GM20431 (cell line): ENCODE data around the gene BCL11B.

Experiments used
- in situ Hi-C: fragments of 300-500 bp; cut with MseI, MboI; formaldehyde crosslinking; loops from one replicate; pipeline ENCODE4 v1.15.0; 2020; ENCODE audit warnings: low sequenced_read_pairs; ENCODE audit not compliant: unreplicated experiment

Gene BCL11B

DNA sequence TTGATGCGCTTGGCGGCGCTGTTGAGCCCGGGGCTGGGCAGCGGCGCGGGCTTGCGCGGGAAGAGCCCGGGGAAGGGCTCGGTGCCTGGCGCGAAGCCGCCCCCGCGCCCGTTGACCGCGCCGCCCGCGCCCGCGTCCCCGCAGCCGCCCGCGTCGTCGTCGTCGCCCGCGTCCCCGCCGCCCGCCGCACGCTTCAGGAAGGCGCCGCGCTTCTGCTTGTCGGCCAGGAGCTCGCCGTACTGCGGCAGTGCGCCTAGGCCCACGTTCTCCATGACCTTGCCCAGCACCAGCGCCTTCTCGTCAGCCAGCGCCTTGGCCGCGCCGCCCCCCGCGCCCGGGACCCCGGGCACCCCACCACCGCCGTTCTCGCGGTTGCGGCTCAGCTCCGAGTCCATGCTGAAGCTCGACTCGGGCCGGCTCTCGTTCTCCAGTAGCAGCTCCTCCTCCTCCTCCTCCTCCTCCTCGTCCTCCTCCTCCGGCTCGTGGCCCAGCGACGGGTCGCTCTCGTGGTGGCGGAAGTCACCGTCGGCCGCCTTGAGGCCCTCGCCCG is 97.2 kb downstream of the BCL11B start:
- in situ Hi-C loops, result no loop called here

DNA sequence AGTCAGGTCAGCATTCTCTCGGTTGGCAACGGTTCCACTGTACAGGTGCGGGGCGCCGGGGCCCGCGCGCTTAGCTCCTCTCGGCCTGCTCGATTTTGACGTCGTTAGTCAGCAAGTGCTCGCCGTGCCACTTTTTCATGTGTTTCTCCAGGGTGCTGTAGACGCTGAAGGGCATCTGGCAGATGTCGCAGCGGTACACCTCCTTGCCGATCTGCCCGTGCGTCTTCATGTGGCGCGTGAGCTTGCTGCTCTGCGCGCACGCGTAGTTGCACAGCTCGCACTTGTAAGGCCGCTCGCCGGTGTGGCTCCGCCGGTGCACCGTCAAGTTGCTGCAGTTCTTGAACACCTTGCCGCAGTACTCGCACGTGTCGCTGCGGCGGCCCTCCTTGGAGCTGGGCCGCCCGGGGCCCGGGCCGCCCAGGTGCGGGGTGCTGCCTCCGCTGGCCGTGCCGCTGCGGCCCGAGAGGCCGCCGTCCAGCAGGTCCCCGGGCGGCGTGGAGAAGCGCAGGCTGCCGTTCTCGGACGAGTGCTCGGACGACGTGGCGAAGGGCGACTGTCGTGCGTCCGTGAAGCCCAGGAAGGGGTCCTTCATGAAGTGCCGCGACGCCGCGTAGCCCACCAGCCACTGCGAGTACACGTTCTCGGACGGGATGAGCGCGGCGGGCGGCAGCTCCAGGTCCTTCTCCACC is 97.8 kb downstream of the BCL11B start:
- in situ Hi-C loops, result no loop called here

DNA sequence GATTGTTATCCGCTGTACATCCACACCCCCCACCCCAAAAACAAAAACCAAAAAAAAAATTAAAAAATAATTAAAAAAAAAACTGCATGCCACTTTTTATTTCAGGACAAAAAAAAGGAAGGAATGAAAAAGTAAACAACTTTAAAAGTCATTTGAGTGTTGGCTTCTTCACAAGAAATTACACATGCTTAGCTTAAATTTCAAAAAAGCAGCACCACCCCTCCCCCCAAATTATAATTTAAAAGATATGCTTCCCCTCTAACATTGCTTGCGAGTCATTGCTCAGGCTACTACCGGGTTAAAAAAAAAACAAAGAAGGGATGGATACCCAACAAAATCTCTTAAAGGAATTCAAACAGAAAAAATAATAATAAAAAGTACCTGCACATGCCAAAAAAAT is 98.5 kb downstream of the BCL11B start:
- in situ Hi-C loops, result no loop called here

DNA sequence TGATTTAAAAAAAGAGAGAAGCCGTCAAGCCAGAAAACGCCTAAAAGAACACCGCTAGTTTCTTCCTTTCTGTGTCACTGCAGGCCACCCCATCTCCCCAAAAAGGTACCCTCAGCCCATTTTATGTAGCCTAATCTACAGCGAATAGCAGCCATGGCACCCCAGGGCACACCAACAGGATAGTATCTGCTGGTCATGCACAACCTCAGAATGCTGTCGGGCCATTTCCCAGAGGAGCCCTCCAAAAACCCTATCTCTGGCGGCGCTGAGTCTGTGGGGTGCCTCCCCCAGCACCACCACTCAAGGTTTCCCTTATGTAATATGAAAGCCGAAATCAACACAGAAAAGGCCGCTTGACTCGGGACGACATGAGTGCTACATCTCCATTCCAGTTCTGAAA is 98.9 kb downstream of the BCL11B start:
- in situ Hi-C loops, result no loop called here

DNA sequence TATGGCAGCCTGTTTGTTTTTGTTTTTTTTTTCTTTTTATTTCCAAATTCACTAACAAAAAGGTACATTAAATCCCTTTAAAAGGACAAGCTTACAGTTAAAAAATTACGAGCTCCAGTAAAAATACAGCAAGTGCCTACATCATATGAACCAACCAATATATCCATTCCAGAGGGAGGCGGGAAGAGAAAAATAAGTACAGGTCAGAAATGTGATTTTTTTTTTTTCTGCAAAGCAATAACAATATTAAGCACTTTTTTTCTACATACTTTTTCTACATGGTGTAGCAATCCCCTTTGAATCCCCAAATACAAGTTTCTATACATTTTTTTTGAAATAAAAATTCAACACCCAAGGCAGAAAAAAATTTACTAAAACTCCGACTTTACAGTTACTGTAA is 100.6 kb downstream of the BCL11B start:
- in situ Hi-C loops, result no loop called here

DNA sequence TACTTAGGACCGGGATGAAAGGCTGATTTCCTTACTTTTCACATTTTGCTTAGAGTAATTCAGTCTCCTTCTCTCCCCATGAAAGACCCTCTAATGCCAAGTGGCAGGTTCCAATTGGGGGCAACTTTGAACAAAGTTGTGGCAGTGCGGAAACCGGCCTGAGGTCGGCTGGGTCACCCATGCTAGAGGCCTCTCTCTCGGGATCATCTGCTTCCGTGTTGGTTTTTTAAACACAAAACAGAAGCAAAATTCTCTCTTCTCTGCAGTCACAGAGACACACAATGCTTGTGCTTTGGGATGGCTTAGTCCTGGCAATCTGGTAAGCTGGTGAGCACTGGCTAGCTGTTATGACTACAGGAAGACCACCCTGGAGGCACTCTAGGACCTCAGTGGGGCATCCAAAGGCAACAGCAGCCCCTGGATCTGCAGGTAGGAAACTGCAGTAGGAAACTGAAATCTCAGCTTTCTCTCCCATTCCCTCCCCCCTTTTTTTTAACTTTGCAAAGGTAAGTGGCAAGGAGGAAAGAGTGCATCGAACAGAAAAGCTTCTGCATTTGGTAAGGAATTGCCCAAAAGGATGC is 102.1 kb downstream of the BCL11B start:
- in situ Hi-C loops, result no loop called here

DNA sequence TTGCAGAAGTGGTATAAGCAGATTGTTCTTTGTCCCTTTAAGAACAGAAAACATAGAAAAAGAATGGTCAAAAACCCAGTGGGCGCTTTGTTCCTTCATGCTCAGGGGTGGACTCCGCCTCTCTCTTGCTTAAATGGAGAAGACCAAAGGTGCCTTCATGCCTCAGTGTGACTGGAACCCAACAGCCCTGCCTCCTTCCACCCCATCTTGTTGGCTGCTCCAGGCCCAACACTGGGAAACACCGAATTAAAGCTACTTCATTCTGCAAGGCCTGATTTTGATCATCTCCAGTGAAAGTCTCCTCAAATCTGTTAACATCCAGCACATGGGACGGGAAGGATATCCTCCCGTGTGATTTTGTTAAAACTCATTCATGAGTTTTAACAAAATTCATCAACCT is 103.7 kb downstream of the BCL11B start:
- in situ Hi-C loops, result no loop called here

DNA sequence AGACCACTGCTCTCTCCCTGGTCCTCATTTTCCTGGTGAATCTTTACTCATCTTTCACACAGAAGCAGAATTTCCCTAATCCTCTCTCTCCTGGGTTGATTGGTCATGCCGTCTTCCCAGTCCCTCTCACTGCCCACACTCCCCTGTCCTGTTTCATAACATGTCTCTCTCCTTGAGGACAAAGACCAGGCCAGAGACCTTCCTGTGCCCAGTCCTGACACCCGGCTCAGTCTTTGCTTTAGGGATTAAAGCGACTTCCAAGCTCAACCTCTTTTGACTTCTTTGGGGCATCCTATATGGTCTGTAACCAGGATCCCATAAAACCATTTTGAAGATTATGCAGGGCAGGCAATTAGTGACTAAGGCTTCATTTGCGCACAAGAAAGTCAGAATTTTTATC is 105.5 kb downstream of the BCL11B start:
- in situ Hi-C loops, result no loop called here

DNA sequence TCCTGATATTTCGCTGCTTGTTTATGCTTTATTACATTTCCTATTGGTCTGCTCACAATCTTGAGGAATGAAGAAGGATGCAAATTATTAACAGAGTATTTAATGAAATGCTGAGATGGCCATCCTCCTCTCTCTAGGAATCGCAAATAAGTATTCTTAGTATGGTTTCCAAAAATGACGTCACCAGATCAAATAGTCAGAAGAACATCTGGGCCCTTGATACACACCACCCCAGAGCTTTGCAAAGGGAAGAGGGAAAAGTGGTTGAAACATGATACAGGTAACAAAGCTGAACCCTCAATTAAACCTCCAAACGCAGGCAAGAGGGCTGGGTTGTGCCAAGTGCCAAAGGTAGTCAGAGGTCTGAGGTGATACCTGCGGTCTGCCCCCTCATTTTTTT is 107.3 kb downstream of the BCL11B start:
- in situ Hi-C loops, result no loop called here

DNA sequence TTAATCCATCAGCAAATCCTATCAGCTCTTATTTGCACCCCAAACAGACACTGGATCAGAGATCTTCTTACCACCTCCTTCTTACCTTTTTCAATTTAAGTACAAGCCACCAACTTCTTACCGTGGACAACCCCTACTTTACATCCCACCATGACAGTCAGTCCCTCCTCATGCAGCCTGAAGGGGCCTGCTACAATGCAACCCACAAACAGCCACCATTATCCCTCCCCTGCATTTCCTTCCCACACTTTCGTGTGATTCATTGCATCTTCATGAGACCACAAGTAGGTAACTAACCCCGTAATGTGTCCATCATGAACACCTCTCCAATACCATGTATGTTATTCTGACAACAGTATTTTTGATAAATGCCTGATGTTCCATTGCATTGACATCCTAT is 108.6 kb downstream of the BCL11B start:
- in situ Hi-C loops, result no loop called here

DNA sequence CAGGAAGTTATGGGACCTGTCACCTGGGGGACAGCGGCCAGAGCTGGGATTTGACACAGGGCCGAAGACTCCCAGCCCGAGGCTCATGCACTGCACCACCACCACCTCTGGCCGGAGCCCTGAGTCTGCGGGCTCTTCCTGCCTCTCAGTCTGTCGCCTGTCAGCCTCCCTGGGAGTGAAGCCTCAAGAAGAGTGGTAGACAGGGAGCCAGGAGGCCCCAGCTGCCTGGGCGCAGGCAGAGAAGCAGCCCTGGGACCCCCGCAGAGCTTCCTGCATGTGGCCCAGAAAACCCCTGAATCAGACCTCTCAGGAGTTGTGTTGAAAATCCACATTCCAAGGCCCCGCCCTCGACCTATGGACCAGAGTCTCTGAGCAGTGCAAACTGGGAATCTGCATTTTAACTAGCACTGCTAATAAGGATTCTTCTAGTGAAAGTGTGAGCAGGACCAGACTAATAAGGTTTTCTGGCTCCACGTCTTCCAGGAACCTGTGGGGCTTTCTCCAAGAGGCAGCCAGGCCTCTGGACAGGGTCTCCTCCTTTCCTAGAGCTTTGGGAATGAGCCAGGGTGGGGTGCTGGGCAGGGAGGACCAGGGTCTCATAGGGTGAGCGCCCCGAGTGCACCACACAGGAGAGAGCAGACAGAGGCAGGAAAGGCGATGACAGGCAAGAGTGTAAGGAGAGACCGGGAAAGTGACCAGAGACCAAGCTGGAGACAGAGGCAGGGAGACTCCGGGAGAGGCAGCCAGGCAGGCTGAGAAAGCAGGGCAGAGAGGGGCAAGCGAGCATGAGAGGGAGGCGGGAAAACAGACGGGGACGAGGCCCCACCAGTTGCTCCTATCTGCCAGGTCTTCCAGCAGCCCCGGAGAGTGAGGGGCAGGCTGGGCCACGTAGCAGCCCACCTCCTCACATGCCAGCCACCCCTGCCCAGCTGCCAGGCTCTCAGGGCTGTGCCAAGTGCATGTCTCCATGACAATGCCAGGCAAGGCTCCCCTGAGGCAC is 112.4 kb downstream of the BCL11B start:
- in situ Hi-C loops, result no loop called here

DNA sequence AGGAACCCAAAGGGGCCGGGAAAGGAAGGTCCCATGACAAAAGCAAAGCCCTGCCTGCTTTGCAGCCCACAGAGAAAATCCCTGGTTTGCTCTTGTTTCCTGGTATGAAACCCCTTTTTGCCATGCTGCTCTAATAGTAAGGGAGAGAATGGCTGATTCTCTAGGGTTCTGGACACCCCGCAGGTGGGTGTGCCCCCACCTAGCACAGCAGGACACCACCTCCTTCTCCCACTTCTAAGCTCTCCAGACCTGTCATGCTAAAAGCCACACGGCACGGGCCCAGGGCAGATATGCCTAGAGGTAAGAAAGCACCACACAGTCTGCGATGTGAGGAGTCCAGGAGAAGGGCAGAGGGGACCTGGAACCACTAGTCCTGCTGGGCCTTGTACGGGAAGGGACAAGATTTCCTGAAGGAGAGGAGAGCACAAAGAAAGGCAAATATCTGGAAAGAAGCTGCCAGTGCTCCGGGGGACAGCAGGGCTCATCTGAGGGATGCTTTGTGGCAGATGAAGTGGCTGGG is 113.3 kb downstream of the BCL11B start:
- in situ Hi-C loops, result no loop called here

DNA sequence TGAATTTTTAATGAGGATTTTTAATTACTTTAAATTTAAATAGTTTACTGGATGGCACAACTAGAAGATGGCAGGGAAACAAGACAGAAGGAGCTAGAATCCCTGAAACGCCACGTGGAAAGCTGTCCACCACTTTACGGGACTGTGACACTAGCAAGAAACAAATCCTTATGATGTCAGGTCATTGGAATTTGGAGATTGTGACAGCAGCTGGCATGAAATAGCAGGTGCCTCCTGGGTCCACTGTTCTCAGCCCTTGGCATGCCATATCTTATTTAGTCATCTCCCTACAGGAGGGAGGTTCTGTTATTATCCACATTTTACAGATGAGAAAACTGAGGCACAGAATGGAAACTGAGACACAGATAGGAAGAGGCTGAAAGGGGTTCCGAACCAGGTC is 113.8 kb downstream of the BCL11B start:
- in situ Hi-C loops, result no loop called here

DNA sequence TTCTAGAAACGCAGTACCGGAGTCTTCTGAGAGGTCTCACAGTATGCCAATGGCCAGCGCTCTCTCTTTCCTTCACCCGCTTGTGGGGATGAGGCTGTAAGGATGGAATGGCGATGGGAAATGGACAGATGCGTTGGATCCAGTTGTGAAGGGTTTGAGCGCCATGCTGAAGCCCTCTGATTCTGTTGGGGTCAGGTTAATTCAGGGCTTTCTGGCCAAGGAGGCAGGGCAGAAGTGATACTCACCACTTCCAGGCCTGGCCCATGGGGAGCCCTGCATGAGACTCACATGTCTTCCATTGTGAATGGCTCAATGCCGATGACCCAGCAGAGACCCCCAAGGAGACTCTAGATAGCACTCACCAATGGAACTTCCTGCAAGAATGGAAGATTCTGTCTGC is 114.3 kb downstream of the BCL11B start:
- in situ Hi-C loops, result no loop called here

DNA sequence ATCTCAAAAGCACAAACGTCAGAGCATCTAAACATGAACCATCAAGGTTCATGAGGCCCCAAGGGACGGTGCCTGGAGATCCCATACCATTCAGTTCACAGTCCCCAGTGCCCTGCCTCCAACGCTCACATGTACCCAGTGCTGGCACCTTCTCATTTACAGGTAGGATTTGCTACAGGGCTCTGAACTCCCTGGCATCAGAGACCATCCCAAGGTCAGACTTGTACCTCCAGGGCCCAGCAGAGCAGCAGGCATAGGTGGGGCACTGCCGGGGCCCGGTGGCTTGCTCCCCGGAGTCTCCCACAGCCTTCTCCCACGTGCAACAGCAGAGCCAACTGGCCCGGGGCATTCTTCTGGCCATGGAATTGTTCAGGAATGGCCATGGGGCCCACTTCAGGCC is 114.8 kb downstream of the BCL11B start:
- in situ Hi-C loops, result no loop called here

DNA sequence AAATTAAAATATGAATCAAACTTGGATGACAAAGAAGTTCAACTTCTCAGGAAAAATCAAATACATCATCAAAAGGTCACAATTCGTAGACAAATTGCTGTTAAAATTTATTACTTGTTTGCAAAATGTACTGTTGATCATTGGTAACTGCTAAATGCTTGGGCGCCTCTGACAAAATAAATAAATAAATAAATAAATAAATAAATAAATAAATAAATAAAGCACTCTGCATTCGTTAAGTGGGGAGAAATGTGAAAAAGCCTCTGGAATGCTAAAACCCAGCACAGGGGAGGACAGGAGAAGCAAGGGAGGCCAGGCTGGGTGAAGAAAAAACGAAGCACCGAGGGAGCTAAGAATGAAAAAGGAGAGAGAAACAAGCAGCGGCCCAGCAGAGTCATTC is 115.2 kb downstream of the BCL11B start:
- in situ Hi-C loops, result no loop called here

DNA sequence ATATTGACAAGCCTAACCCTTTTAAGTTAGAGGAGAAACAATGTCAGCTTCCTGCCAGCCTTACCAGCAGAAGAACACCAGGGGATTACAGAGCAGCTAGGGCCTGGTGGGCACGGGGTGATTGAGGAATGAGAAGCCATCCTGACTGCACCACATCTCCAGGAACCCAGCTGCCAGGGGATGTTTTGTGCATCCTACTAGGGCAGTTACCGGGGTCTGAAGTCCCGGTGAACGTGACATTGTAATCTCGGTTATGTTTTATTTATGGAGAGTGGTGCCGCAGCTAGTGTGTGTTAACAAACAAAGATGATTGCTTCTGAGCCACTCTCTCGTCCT is 115.9 kb downstream of the BCL11B start:
- in situ Hi-C loops, result no loop called here

DNA sequence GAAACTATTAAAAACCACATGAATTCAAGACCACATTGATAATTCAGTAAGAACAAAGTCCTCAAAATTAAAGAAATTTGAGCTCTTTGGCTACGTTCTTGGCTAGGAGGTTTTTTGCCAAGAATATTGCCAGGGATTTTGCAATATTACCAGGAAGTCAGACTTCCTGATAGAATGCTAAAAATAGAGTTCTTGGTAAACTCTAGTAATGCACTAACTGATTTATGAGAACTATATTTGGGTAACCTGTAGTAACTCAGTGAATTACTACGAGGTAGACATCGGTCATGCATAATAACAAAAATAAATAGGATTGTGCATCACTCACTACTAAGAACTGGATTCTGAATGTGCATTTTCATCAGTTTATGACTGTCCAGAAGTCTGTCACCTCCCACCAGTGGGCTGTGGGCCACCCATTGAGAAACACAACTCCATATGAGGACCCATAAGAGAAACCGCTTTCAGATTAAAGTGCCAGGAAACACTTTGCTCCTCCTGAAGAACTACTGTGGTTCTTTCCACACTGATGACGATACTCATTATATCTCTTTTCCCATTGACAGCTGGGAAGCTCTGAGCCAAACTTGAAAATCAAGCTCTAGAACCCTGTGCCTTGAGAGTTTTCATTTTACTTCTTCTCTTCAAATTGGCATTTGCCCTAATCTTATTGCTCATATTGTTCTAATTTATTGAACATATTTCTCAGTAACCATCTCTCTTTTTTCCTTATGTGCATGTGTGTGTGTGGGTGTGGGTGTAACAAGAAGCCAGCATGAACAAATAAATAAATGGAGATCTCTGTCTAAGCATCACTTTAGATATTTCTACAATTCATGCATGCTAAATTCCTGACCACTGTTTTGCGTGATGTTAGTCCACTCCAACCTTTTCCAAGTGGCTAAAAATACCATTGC is 116.6 kb downstream of the BCL11B start:
- in situ Hi-C loops, result no loop called here

DNA sequence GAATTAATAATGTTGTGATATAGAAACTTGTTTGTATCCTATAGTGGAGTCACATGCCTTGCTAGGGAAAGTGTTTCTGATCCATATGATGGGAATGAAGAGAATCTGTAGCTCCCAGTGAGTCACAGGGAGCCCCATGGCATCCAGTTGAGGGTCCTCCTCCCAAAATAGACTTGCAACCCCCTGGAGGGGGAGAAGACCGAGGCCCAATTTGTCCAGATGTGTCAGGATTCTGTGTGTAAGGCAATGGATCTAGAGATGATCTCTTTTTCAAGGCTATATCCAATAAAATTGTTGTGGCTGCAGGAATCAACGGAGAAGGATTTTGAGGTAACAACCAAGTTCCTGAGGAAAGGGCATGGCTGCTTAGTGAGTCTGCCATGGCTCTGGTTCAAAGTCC is 121.8 kb downstream of the BCL11B start:
- in situ Hi-C loops, result no loop called here
